Amniotic epithelial cell (primary cell): ENCODE data around the gene MTG1.

Source experiments
- DNase-seq: peaks from one replicate; pipeline ENCODE4 v3.0.0-alpha.2; 2010; ENCODE audit warnings: low read depth

Gene MTG1

DNA sequence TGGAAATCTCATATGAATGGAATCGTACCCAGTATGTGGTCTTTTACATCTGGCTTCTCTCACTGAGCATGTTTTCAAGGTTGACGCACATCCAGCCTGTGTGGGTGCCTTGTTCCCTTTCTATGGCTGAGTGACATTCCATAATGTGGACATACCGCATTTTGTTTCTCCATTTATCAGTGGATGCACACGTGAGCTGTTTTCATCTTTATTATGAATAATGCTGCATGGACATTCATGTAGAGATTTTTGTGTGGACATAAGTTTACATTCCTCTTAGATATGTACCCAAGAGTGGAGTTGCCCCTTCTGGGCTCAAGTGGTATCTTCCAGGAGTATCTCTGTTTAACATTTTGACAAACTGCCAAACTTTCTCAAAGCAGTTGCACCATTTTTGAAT, 58.5 kb downstream of the MTG1 start:
- DNase-seq = no peak

DNA sequence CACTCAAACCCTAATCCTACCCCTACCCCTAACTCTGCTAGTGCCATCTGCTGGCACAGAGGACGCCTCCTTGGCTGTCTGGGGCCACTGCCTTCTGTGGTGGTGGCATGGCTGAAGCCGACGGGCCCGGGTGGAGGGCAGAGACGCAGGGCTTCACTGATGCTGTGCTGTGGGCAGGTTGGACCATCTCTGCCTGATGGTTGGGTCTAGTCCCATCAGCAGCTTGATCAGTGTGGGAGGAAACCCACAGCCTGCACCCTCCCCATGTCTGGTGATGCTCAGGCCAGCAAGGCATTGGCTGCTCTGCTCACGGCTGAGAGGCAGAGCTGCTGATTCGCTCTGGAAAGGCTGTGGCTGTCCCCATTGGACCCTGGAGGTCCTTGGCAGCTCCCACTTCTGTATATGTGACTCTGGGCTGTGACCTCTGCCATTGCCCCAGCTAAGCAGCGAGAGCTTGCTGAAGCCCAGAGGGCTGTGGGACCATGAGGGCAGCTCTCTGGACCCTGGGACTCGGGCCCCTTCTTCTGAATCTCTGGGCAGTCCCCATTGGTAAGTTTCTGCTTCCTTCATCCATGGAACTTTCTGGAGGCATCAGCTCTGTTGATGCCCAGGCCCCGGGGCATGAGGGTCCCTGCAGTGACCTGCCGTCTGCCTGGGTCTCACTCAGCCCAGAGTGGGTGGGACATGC, 59.7 kb downstream of the MTG1 start, which contains the start of gene SCART1:
Gene SCART1, plus strand, starts transcription at position 430 of the 688 bp plus-strand sequence. Its CDS starts 53 bp downstream, at position 483.
- no peak for DNase-seq

DNA sequence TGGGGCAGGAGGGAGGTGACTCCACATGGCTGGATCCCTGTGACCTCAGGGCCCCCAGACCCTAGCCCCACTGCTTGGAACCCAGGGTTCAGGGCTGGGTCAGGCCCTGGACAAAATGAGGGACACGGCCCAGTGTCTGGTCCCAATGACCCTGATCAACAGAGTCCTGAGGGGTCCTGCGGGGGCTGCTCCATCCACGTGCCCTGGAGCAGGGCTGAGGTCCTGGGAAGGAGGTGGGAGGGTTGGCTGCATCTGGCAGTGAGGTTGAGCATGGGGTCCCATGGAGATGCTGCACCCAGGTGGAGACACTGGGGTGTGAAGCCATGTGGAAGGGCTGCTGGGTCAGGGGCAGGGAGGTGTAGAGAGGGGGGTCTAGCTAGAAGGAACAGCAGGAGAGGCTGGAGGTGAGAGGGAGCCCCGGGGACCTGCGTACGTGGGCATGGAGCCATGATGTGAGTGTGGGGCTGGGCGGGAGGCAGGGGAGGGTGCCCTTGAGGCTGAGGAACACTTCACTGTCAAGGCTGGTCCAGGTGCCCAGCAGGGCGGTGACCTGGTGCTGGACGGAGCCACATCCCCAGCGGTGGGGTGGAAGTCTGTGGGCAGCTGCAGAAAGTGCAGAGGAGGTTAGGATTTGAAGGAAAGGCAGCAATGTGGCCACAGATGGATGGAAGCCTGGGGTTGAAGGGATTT, 60.4 kb downstream of the MTG1 start:
- no peak for DNase-seq

DNA sequence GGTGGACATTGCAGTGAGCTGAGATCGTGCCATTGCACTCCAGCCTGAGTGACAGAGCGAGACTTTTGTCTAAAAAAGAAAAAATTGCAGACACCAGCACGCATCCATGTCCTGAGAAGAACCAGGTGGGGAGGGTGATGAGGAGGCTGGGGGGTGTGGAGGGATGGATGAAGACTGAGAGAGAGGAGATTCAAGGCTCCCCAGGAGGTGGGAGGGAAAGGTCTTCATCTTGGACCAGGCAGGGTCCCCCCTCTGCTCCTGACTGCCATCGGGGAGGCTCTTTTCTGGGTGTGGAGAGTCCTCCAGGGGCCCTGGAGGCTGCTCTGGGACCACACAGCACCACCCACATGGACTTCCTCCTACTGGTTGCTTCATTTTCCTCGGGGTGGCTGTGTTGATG, 61.2 kb downstream of the MTG1 start:
- no peak for DNase-seq

DNA sequence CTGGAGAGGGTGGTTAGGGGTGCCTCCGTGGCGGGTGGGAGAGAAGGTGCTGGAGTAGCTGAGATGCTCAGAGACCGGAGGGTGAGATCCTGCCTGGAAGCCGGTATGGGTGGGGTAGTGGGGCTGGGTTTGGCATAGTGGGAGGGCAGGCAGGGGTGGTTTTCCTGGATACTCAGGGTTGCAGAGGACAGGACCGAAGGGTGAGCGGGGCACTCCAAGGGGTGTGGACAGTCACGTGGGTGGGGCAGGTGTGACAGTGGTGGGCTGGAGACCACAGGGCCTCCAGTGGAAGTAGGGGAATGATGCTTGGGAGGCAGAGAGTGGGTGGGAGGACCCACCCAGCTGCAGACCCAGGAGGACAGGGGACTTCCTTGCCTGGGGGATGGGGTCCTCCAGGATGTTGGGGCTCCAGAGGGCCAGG, 61.7 kb downstream of the MTG1 start:
- no peak for DNase-seq

DNA sequence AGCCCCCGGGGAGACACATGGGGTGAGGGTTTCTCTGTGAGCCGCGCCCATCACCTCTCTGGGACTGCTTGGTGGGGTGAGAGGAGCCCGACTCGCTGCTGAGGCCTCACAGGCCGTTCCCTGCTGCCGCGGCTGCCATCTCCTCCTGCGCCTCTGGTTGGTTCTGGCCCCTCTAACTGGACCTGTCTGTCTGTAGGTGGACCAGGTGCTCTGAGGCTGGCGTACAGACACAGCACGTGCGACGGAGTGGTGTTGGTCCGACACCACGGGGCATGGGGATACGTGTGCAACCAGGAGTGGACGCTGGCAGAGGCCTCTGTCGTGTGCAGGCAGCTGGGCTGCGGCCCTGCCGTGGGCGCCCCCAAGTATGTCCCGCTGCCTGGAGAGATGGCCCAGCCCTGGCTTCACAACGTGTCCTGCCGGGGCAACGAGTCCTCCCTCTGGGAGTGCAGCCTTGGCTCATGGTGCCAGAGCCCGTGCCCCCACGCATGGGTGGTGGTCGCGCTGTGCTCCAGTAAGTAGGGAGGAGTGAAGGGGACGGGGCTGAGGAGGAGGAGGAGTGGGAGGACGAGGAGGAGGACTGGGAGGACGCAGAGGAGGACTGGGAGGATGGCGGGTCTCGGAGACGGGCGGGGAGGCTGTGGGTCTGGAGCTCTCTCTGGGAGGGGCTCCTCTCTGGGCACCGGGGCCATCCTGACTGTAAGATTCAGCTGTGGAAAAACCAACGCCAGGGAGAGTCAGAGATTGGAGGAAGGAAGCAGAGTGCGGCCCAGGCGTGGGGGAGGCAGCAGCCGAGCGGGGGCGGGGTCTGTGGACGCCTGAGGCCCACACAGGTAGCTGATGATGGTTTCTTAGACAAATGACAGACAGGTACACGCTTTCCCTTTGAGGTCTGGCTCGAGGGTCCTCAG, 62.3 kb downstream of the MTG1 start:
- no peak for DNase-seq

DNA sequence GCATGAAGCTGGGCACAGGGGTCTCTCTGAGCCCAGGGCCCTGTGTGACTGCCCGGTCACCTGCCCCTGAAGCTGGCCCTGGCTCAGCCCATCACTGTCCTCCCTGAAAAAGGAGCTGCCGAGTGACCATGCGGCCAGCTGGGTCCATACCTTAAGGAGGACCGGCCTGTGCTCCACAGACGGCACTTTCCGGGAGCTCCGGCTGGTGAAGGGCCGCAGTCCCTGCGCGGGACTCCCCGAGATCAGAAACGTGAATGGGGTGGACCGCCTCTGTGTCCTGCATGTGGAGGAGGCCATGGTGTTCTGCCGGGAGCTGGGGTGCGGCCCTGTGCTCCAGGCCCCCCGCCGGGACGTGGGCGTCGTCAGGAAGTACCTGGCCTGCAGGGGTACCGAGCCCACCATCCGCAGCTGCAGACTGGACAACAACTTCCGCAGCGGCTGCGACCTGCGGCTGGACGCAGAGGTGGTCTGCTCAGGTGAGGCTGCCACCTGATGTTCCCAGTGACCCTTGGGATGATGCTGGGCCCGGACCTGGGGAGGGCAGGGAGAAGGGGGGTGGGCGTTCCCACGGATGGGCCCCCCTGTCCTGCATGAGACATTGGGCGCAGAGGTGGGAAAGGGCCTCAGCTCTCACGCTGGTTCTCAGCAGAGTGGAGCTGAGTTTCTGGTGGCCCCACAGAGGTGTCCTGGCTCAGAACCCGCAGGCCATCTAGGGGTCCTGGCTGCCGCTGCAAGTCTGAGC, 63.3 kb downstream of the MTG1 start:
- no peak for DNase-seq

DNA sequence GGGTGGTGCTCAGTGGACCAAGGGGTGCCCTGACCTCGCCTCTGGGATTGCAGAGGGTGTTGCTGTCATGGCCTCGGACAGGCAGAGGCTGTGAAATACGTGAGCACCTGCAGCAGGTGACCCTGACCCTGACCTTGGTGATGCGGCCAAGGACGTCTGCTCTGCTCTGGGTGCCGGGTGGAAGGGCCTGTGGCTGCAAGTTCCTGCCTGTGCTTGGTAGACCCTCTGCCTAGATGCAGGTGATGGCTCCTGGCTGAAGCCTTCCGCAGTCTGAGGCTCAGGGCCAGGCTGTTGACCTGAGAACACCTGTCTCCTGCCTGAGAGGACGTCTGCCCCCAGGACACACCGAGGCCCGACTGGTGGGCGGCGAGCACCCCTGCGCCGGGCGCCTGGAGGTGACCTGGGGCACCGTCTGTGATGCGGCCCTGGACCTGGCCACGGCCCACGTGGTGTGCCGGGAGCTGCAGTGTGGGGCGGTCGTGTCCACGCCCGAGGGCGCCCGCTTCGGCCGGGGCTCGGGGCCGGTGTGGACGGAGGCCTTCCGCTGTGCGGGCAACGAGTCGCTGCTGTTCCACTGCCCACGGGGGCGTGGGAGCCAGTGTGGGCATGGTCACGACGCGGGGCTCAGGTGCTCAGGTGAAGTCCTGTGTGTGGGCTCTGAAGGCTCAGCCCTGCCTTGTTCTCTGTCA, 64.2 kb downstream of the MTG1 start:
- no peak for DNase-seq

DNA sequence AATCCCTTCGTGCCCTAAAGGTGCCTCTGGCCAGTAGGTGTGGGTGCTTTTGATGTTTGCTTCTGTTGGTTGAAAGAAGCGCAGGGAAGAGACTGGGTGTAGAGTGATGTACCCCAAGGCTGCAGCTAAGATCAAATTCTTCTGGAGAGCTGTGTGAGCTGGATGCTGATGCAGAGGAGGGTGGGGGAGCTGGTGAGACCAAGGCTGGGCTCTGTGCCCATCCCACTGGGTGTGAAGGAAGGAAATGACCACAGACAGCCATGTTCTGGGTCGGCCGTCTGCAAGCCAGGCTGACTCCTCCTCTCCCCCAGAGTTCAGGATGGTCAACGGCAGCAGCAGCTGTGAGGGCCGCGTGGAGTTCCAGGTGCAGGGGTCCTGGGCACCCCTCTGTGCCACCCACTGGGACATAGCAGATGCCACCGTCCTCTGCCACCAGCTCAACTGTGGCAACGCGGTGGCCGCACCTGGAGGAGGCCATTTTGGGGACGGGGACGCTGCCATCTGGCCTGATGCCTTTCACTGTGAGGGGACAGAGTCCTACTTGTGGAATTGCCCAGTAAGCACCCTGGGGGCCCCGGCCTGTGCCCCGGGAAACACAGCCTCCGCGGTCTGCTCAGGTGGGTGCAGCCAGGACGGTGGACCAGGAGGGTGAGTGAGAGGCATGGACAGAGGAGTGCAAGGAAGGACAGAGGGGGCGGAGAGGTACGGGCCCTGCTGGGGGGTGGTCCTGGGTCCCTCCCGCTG, 64.9 kb downstream of the MTG1 start:
- no peak for DNase-seq

DNA sequence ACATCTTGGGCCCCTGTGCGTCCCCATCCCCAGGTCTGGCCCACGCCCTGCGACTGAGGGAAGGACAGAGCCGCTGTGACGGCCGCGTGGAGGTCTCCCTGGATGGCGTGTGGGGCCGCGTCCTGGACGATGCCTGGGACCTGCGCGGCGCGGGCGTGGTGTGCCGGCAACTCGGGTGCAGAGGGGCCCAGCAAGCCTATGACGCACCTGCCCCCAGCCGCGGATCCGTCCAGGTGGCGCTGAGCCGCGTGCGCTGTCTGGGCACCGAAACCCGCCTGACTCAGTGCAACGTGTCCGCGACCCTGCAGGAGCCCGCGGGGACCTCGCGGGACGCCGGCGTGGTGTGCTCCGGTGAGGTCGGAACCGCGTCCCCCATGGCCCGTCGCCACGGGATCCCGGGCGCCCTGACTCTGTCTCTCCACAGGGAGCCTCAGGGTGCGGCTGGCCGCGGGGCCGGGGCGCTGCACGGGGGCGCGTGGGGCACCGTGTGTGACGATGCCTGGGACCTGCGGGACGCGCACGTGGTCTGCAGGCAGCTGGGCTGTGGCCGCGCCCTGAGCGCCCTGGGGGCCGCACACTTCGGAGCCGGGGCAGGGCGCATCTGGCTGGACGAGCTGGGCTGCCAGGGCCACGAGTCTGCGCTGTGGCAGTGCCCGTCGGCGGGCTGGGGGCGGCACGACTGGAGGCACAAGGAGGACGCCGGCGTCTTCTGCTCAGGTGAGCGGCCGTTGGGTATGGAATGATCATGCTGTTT, 65.7 kb downstream of the MTG1 start:
- DNase-seq = no peak

DNA sequence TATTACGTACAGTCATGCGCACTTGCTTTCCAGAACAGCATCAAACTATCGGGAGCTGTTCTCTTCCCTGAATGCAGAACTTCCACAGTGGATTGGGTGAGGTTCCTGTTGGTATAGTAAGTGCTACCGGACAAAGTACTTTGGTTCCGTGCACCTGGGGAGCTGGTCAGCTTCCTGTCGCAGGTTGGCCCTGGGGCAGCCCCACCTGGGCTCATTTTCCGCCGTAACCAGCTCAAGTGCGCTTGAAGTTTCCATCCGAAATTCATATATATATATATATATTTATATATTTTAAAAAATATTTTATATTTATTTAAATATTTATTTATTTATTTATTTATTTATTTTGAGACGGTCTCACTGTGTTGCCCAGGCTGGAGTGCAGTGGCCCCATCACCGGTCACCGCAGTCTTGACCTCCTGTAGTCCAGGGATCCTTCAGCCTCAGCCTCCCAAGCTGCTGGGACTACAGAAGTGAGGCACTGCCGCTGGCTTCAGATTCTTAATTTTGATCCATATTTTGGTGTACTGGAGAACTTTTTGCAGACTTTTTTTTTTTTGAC, 66.3 kb downstream of the MTG1 start:
- DNase-seq = no peak

DNA sequence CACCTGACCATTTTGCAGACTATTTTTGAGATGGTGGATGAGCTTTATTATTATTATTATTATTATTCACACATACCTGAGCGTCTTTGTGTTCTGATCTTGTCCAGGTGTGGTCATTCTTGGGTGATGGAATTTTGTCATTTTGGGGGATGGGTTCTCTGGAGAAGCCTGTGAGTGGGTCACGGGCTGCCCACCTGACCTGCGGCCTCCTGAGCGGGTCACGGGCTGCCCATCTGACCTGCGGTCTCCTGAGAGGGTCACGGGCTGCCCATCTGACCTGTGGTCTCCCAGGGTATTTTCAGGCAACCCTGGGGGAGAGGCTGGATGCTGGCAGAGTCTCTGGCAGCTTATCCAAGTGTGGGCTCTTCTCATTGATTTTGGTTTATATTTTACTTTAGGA, 67.1 kb downstream of the MTG1 start:
- DNase-seq = no peak

DNA sequence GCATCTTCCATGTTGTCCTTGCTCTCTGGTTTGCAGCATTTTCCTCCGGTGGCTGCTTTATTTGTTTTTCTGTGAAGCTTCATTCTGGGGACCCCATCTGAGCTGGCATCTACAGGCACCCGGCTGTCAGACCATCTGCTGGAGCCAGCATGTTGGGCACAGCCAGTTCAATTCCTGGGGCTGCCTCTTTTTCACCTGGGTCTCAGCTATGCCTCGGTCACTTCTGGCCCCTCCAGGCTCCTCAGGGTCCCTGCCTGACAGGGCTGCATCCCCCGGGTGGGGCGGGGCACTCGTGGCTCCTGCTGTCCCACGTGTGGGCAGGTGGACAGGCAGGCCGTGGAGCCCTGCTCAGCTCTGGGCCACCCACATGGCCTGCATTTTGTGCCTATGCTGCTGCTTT, 67.9 kb downstream of the MTG1 start:
- no peak for DNase-seq

DNA sequence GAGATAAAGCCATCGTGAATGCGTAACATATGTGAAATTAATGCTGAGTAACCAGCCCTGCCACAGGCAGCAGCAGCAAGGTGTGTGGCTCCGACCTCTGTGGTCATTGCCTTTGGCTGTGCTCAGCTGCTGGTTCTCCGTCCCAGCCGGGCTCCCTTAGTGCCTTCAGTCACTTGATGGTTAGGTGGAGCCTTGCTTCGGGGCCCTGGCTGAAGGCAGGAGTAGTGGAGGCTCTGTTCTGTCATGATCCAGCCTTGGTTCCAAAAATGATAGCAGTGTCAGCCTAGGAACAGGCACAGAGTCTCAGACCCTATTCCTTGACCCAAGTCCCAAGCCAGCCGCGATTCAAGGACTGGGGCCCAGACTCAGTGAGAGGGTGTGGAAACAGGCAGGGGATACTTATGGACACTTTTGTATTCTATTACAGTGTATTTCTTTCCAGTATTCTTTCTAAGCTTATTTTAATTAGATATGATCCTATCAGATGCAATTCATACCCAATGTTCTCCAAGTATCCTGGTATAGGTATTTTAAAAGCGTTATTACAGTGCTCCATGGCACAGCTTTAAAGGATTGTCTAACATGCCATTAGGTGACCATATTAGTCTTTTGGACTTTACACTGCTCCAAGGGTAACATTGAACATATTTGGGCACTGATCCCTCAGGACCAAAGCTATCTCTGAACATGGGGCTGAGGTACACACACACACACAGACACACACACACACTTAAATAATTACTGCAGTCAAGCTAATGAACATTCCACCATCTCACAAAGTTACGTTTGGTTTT, 68.8 kb downstream of the MTG1 start:
- no peak for DNase-seq

DNA sequence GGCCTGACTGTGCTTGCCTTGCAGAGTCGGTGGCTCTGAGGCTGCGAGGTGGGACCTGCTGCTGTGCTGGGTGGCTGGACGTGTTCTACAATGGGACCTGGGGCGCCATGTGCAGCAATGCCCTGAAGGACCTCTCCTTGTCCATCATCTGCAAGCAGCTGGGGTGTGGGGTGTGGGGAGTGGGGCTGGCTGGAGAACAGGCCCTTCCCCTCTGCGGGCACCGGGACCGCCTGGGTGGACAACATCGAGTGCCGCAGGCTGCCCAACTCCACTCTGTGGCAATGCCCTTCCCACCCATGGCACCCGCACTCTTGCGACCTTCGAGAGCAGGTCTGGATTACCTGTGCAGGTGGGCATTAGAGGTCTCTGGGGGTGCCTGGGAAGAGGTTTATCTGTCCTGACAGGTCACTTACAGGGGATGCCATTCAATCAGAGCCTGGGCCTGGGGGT, 70.7 kb downstream of the MTG1 start:
- DNase-seq = no peak

DNA sequence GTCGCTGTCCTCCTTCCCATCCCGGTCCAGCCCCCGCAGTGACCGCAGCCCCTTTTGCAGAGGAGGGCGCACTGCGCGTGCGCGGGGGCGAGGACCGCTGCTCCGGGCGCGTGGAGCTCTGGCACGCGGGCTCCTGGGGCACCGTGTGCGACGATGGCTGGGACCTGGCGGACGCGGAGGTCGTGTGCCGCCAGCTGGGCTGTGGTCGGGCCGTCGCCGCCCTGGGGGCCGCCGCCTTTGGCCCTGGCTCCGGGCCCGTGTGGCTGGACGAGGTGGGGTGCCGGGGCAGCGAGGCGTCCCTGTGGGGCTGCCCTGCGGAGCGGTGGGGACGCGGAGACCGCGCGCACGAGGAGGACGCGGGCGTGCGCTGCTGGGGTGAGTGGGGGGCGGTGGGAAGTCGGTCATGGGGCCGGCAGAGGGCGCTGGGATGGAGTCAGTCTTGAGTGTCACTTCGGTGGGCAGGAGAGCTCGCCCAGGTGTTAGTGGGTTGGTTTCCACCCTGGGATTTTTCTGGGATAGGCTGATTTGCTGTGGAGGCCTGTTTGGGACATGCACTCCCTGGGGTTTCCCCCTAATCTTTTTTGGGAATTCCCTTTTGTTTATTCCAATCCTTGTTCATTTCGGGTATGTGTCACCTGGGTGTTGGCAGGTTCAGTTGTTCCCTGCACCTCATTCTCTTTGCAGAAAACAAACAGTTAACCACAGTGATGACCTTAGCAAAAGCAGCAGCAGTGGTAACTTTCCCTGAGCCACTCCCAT, 71.4 kb downstream of the MTG1 start:
- DNase-seq = no peak

DNA sequence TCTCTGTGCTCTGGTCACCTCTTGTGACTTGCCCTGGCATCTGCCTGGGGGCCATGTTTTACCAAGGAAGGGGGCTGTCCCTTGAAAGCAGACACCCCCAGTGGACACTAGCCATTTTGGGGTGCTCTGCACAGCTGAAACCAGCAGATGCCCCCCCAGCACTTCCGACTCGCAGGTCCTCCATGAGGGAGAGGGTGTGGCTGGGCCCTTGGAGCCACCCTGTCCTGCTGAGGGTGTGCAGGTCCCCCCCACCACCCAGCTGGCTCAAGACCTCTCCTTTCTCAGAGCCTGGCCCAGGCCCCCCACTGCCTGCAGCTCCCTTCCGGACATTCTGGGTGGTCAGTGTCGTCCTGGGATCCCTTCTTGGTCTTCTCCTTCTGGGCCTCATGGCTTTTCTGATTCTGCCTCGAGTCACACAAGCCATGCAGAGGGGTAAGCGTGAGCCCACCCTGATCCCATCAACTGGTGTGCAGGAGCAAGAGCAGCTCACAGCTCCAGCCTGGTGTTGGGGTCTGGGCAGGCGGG, 72.1 kb downstream of the MTG1 start:
- DNase-seq = no peak
